Measurements from ENCODE around the gene KRT6B.

GRCh38 chr12:52401526-52401925 lies 50.4 kb downstream of the KRT6B start:
- TF ChIP-seq CTCF (conservative IDR thresholded peaks at IDR 0.05; ENCODE audit: low read length) (no peak), EZH2phosphoT487 (IDR thresholded peaks at IDR 0.05; ENCODE audit: borderline replicate concordance) (no peak)
